SK-N-SH treated with all-trans-retinoic acid at 6 μM for 48 hours (cell line): ENCODE measurements around the gene CACNA2D4.

Experiments
- ATAC-seq: fragments of 200-7000 bp; cut with Tn5 transposase; 3 replicates; pipeline ENCODE4 v1.9.1; 2020; ENCODE audit warnings: mild to moderate bottlenecking, moderate library complexity
- ARNTL ChIP-seq: fragments of 450-650 bp; formaldehyde crosslinking; IDR thresholded peaks from 2 replicates; pipeline ENCODE4 v1.5.0; 2020; ENCODE audit warnings: low read depth, mild to moderate bottlenecking, moderate library complexity, borderline replicate concordance
- BACH2 ChIP-seq: fragments of 250-450 bp; sonication (Bioruptor Pico); IDR thresholded peaks from 2 replicates; pipeline ENCODE4 v1.9.0; 2021; ENCODE audit warnings: mild to moderate bottlenecking, borderline replicate concordance
- CREB5 ChIP-seq: fragments of 250-450 bp; sonication (Bioruptor Pico); IDR thresholded peaks from 2 replicates; pipeline ENCODE4 v1.5.1; 2020; ENCODE audit warnings: low read depth, mild to moderate bottlenecking, moderate library complexity
- CSDC2 ChIP-seq: fragments of 250-450 bp; sonication (Bioruptor Pico); IDR thresholded peaks from 2 replicates; pipeline ENCODE4 v1.5.0; 2020; ENCODE audit warnings: mild to moderate bottlenecking, moderate library complexity
- CSRNP3 ChIP-seq: fragments of 250-450 bp; sonication (Bioruptor Pico); IDR thresholded peaks from 2 replicates; pipeline ENCODE4 v1.5.1; 2021; ENCODE audit warnings: mild to moderate bottlenecking, moderate library complexity
- ESRRG ChIP-seq: fragments of 250-450 bp; sonication (Bioruptor Pico); IDR thresholded peaks from 2 replicates; pipeline ENCODE4 v1.6.1; 2021; ENCODE audit warnings: mild to moderate bottlenecking
- GLIS3 ChIP-seq: fragments of 250-450 bp; sonication (Bioruptor Pico); IDR thresholded peaks from 2 replicates; pipeline ENCODE4 v1.5.0; 2020; ENCODE audit warnings: mild to moderate bottlenecking, moderate library complexity
- PATZ1 ChIP-seq: fragments of 250-450 bp; sonication (Bioruptor Pico); IDR thresholded peaks from 2 replicates; pipeline ENCODE4 v1.8.0; 2020; ENCODE audit warnings: mild to moderate bottlenecking, moderate library complexity, borderline replicate concordance
- POU6F1 ChIP-seq: fragments of 250-450 bp; sonication (Bioruptor Pico); IDR thresholded peaks from 2 replicates; pipeline ENCODE4 v1.8.0; 2021; ENCODE audit warnings: low read depth, mild to moderate bottlenecking, moderate library complexity, borderline replicate concordance
- PPARA ChIP-seq: fragments of 250-450 bp; sonication (Bioruptor Pico); IDR thresholded peaks from 2 replicates; pipeline ENCODE4 v1.5.0; 2020; ENCODE audit warnings: mild to moderate bottlenecking, borderline replicate concordance
- RARB ChIP-seq: fragments of 250-450 bp; sonication (Bioruptor Pico); IDR thresholded peaks from 2 replicates; pipeline ENCODE4 v1.8.0; 2021; ENCODE audit warnings: mild to moderate bottlenecking, moderate library complexity
- SNAI2 ChIP-seq: fragments of 250-450 bp; sonication (Bioruptor Pico); IDR thresholded peaks from 2 replicates; pipeline ENCODE4 v1.5.0; 2020; ENCODE audit warnings: mild to moderate bottlenecking, moderate library complexity
- TCF4 ChIP-seq: fragments of 250-450 bp; sonication (Bioruptor Pico); IDR thresholded peaks from 2 replicates; pipeline ENCODE4 v1.8.0; 2021; ENCODE audit warnings: mild to moderate bottlenecking, moderate library complexity, borderline replicate concordance
- TOX ChIP-seq: fragments of 250-450 bp; sonication (Bioruptor Pico); IDR thresholded peaks from 2 replicates; pipeline ENCODE4 v1.8.0; 2021; ENCODE audit warnings: mild to moderate bottlenecking, moderate library complexity, borderline replicate concordance
- TSHZ2 ChIP-seq: fragments of 250-450 bp; sonication (Bioruptor Pico); IDR thresholded peaks from 2 replicates; pipeline ENCODE4 v1.5.0; 2020; ENCODE audit warnings: mild to moderate bottlenecking, moderate library complexity
- ZC3H10 ChIP-seq: fragments of 250-450 bp; sonication (Bioruptor Pico); IDR thresholded peaks from 2 replicates; pipeline ENCODE4 v1.5.1; 2021; ENCODE audit warnings: mild to moderate bottlenecking, moderate library complexity
- ZFP3 ChIP-seq: fragments of 250-450 bp; sonication (Bioruptor Pico); IDR thresholded peaks from 2 replicates; pipeline ENCODE4 v1.5.0; 2020; ENCODE audit warnings: mild to moderate bottlenecking, moderate library complexity
- ZFP30 ChIP-seq: fragments of 450-650 bp; formaldehyde crosslinking; IDR thresholded peaks from 2 replicates; pipeline ENCODE4 v1.5.0; 2022; ENCODE audit warnings: mild to moderate bottlenecking, moderate library complexity
- ZNF565 ChIP-seq: fragments of 450-650 bp; formaldehyde crosslinking; conservative IDR thresholded peaks from 2 replicates; pipeline ENCODE4 v1.5.0; 2020; ENCODE audit warnings: low read depth, mild to moderate bottlenecking, moderate library complexity
- ZNF70 ChIP-seq: fragments of 450-650 bp; formaldehyde crosslinking; IDR thresholded peaks from 2 replicates; pipeline ENCODE4 v1.5.0; 2020; ENCODE audit warnings: mild to moderate bottlenecking, moderate library complexity
- ZNF8 ChIP-seq: fragments of 450-650 bp; formaldehyde crosslinking; IDR thresholded peaks from 2 replicates; pipeline ENCODE4 v1.5.0; 2020; ENCODE audit warnings: mild to moderate bottlenecking, moderate library complexity

Gene CACNA2D4

GRCh38 chr12:1769809-1770494, 148.5 kb downstream of the CACNA2D4 start:
- TF ChIP-seq BACH2 (CRISPR knock-in tag) (no peak), PPARA (CRISPR knock-in tag) (no peak), CSRNP3 (CRISPR knock-in tag) (no peak), SNAI2 (no peak), ESRRG (no peak), POU6F1 (CRISPR knock-in tag) (no peak), TSHZ2 (CRISPR knock-in tag) (no peak)
- no peak for ATAC-seq

- no peak for TF ChIP-seq TOX (CRISPR knock-in tag)
- no peak for ATAC-seq
These were observed 149.8 kb downstream of the CACNA2D4 start for GRCh38 chr12:1768615-1769014.

GRCh38 chr12:1767407-1768090, 150.9 kb downstream of the CACNA2D4 start:
- TF ChIP-seq ZFP3 (CRISPR knock-in tag) (no peak), ZFP30 (CRISPR knock-in tag) (no peak), BACH2 (CRISPR knock-in tag) (no peak), TCF4 (CRISPR knock-in tag) (no peak), CSDC2 (CRISPR knock-in tag) (no peak)
- ATAC-seq: no peak

GRCh38 chr12:1766110-1766509, 152.3 kb downstream of the CACNA2D4 start:
- ATAC-seq: no peak
- no peak for TF ChIP-seq ZC3H10 (CRISPR knock-in tag)
- TF ChIP-seq CSDC2 (CRISPR knock-in tag): no peak
- TF ChIP-seq ZNF8: no peak
- TF ChIP-seq ZNF70 (CRISPR knock-in tag): no peak
- no peak for TF ChIP-seq ARNTL (CRISPR knock-in tag)
- TF ChIP-seq ZFP30 (CRISPR knock-in tag): no peak
- TF ChIP-seq CSRNP3 (CRISPR knock-in tag): no peak
- TF ChIP-seq ESRRG: no peak
- no peak for TF ChIP-seq PPARA (CRISPR knock-in tag)
- TF ChIP-seq ZNF565: no peak
- TF ChIP-seq TOX (CRISPR knock-in tag): no peak
- TF ChIP-seq CREB5 (CRISPR knock-in tag): no peak
- TF ChIP-seq GLIS3 (CRISPR knock-in tag): no peak
- TF ChIP-seq TCF4 (CRISPR knock-in tag): no peak
- no peak for TF ChIP-seq ZFP3 (CRISPR knock-in tag)
- no peak for TF ChIP-seq SNAI2
- TF ChIP-seq PATZ1: no peak
- no peak for TF ChIP-seq RARB (CRISPR knock-in tag)
